PC-3 (cell line): ENCODE measurements around the gene GPR146. TPM values are rescaled to one million over a fixed set of nuclear protein-coding genes. Genes with fewer than 3 reads are reported as not detected.

Experiments
- ATAC-seq: fragments of 200-7000 bp; cut with Tn5 transposase; 2 replicates; pipeline ENCODE4 v1.9.1; 2020; ENCODE audit warnings: mild to moderate bottlenecking, moderate library complexity
- Bru-seq: library from RNA; stranded (reverse); fragments of 400-500 nt; gene quantifications from one replicate; lab custom pipeline; 2021; lab: Mats Ljungman, UMichigan
- BruChase-seq, 2 experiments: library from RNA; stranded (reverse); fragments of 400-500 nt; gene quantifications; one replicate each; lab custom pipeline; 2021; lab: Mats Ljungman, UMichigan
- BruUV-seq: library from RNA; stranded (reverse); fragments of 400-500 nt; replicated peaks from 2 replicates; lab custom pipeline; 2021; lab: Mats Ljungman, UMichigan
- CTCF ChIA-PET: fragments of 300-600 bp; sonication (Branson Sonifier 250); formaldehyde crosslinking; loops from one replicate; lab custom pipeline; 2022; ENCODE audit warnings: antibody characterized with exemption; lab: Charles Lee
- POLR2A ChIA-PET: fragments of 300-600 bp; sonication (Branson Sonifier 250); formaldehyde crosslinking; loops from one replicate; lab custom pipeline; 2022; ENCODE audit warnings: antibody characterized with exemption; ENCODE audit not compliant: unreplicated experiment; lab: Charles Lee
- DNase-seq: peaks from one replicate; pipeline ENCODE4 v3.0.0-alpha.2; 2015
- H2AFZ ChIP-seq: fragments of 300-600 bp; sonication (generic); 2 replicates; pipeline ENCODE4 v1.6.0; 2016; ENCODE audit warnings: antibody characterized with exemption, low read length
- H3F3A ChIP-seq: fragments of 300-600 bp; sonication (generic); one replicate; pipeline ENCODE4 v1.6.0; 2017; ENCODE audit warnings: antibody characterized with exemption, low read length, control low read depth, mild to moderate bottlenecking; ENCODE audit not compliant: unreplicated experiment
- H3K27ac ChIP-seq: fragments of 300-600 bp; sonication (generic); 2 replicates; pipeline ENCODE4 v1.5.1; 2016; ENCODE audit warnings: mild to moderate bottlenecking, low read length
- H3K27me3 ChIP-seq: fragments of 300-600 bp; sonication (generic); 2 replicates; pipeline ENCODE4 v1.6.1; 2016; ENCODE audit warnings: low read length, mixed read lengths
- H3K36me3 ChIP-seq: fragments of 300-600 bp; sonication (generic); 2 replicates; pipeline ENCODE4 v1.6.1; 2016; ENCODE audit warnings: low read depth, mixed run types, low read length, mixed read lengths
- H3K4me1 ChIP-seq: fragments of 300-600 bp; sonication (generic); 2 replicates; pipeline ENCODE4 v1.5.1; 2016; ENCODE audit warnings: low read length; ENCODE audit not compliant: insufficient read depth
- H3K4me2 ChIP-seq: fragments of 300-600 bp; sonication (generic); 2 replicates; pipeline ENCODE4 v1.6.0; 2016; ENCODE audit warnings: low read length
- H3K4me3 ChIP-seq: fragments of 300-600 bp; sonication (generic); 2 replicates; pipeline ENCODE4 v1.5.1; 2016; ENCODE audit warnings: mild to moderate bottlenecking, low read length, mixed read lengths
- H3K79me2 ChIP-seq: fragments of 300-600 bp; sonication (generic); 2 replicates; pipeline ENCODE4 v1.6.1; 2017; ENCODE audit warnings: low read length, mixed read lengths
- H3K9ac ChIP-seq: fragments of 300-600 bp; sonication (generic); 2 replicates; pipeline ENCODE4 v1.6.0; 2016; ENCODE audit warnings: mild to moderate bottlenecking, low read length
- H3K9me2 ChIP-seq: fragments of 300-600 bp; sonication (generic); replicated peaks from 2 replicates; pipeline ENCODE4 v1.6.1; 2016; ENCODE audit warnings: mixed run types, low read length, mixed read lengths
- H3K9me3 ChIP-seq: fragments of 300-600 bp; sonication (generic); 2 replicates; pipeline ENCODE4 v1.6.1; 2016; ENCODE audit warnings: low read length, mixed read lengths
- H4K20me1 ChIP-seq: fragments of 300-600 bp; sonication (generic); 2 replicates; pipeline ENCODE4 v1.6.1; 2016; ENCODE audit warnings: low read length, mixed read lengths
- CTCF ChIP-seq: fragments of 300-600 bp; sonication (generic); conservative IDR thresholded peaks from 2 replicates; pipeline ENCODE4 v1.5.1; 2017; ENCODE audit warnings: antibody characterized with exemption, low read depth, mild to moderate bottlenecking, low read length
- EZH2 ChIP-seq: fragments of 300-600 bp; sonication (generic); IDR thresholded peaks from one replicate; pipeline ENCODE4 v1.6.1; 2017; ENCODE audit warnings: antibody characterized with exemption, mild to moderate bottlenecking, low read length; ENCODE audit not compliant: unreplicated experiment
- EZH2phosphoT487 ChIP-seq: fragments of 300-600 bp; sonication (generic); IDR thresholded peaks from 2 replicates; pipeline ENCODE4 v1.6.1; 2018; ENCODE audit warnings: mild to moderate bottlenecking, antibody characterized with exemption, low read length, borderline replicate concordance
- intact Hi-C: fragments of 100-400 bp; cut with micrococcal nuclease; formaldehyde crosslinking; loops from 2 replicates; pipeline ENCODE4 v1.9.0; 2023
- long read RNA-seq: library from polyadenylated mRNA; unstranded; transcript quantifications from one replicate; pipeline ENCODE4 v2.0.0, GENCODE V29; 2021; ENCODE audit not compliant: unreplicated experiment
- total RNA-seq: library from RNA; depleted of rRNA; stranded (reverse); fragments of >200 nt; gene quantifications from 2 replicates; pipeline ENCODE4 v1.2.3, GENCODE V29; 2014; rRNA removed

Gene GPR146
- 2.0 and 2.7 TPM in 2 replicates for total RNA-seq
- Bru-seq, nascent RNA, result percentile 32 among the genes with signal in this experiment
- BruChase-seq, experiment 1, labeled RNA remaining after a 6-hour chase, result percentile 43 among the genes with signal in this experiment
- percentile 41 among the genes with signal in this experiment for BruChase-seq, experiment 2, labeled RNA remaining after a 2-hour chase
- long read RNA-seq, transcript GPR146-203 (2 exons, 1,053 nt), result major isoform, 7 of 17 reads
- long read RNA-seq, partial matches to known transcripts, result 0 of 17 reads
- long read RNA-seq, other reads (novel, unspliced or antisense), result 7 of 17 reads

GRCh38 chr7:1044189-1045068, at the start of gene GPR146:
TSS of gene GPR146 (plus strand) at chr7:1044546. CDS start at chr7:1057516, 12,970 bp downstream.
- peak within 1 kb of the TSS; percentile 81 for H2AFZ ChIP-seq
- peak within 1 kb of the TSS; percentile 93 for H3K27ac ChIP-seq
- ATAC-seq (peak; percentile 91), DNase-seq (peak; percentile 95)
- H3K9me3 ChIP-seq, result no peaks in the 10 kb centered on the region
- H4K20me1 ChIP-seq, result peaks cover 5% of the 10 kb centered on the region; the same call in 1 of the 2 replicates
- no peaks in the 10 kb centered on the region for H3F3A ChIP-seq
- no peak for TF ChIP-seq EZH2
- TF ChIP-seq EZH2phosphoT487, result no peak
- peak; percentile 69 for TF ChIP-seq CTCF
- no TSS peak for BruUV-seq
- intact Hi-C loops, result loop anchor here (5.0 kb wide), 2 partner anchors 52 to 212 kb away; partner anchors contain the start of gene SUN1
- POLR2A ChIA-PET, result no interaction called here
- peaks cover 30% of the 10 kb centered on the region for H3K4me1 ChIP-seq
- no peaks in the 10 kb centered on the region for H3K36me3 ChIP-seq
- H3K4me3 ChIP-seq, result peak within 1 kb of the TSS; percentile 88
- peaks cover 29% of the 10 kb centered on the region; the same call in 1 of the 2 replicates for H3K79me2 ChIP-seq
- no peaks in the 10 kb centered on the region for H3K27me3 ChIP-seq
- H3K9ac ChIP-seq, result peak within 1 kb of the TSS; percentile 79
- H3K9me2 ChIP-seq, result no peaks in the 10 kb centered on the region
- peak within 1 kb of the TSS; percentile 98 for H3K4me2 ChIP-seq
- CTCF ChIA-PET, result interaction anchor here (0.7 to 1.9 kb wide), 2 partner anchors 52 to 137 kb away, joined by 3 to 12 read pairs; no protein-coding TSS in a partner anchor

GRCh38 chr7:994592-995308, 49.6 kb upstream of the GPR146 start:
- no peak for DNase-seq
- CTCF ChIA-PET, result interaction anchor here (2.8 kb wide), 1 partner anchor 71 kb away, joined by 31 read pairs; no protein-coding TSS in a partner anchor
- intact Hi-C loops, result loop anchor here (5.0 kb wide), 1 partner anchor 48 kb away; the partner anchor contains the start of gene GPR146

More at GRCh38 chr7:994592-995308, 49.6 kb upstream of the GPR146 start:
- no peak overlapping the region for H3K9ac ChIP-seq
- no peaks in the 10 kb centered on the region for H3K9me2 ChIP-seq
- H3K4me2 ChIP-seq, result no peak overlapping the region
- TF ChIP-seq EZH2, result no peak
- no peak for TF ChIP-seq CTCF
- H3F3A ChIP-seq, result no peaks in the 10 kb centered on the region
- H3K79me2 ChIP-seq, result no peaks in the 10 kb centered on the region
- no peak overlapping the region for H3K4me3 ChIP-seq
- H3K27me3 ChIP-seq, result no peaks in the 10 kb centered on the region
- H2AFZ ChIP-seq, result no peak overlapping the region
- POLR2A ChIA-PET, result no interaction called here
- BruUV-seq, result no TSS peak
- no peak for ATAC-seq
- no peaks in the 10 kb centered on the region for H3K4me1 ChIP-seq
- H4K20me1 ChIP-seq, result no peaks in the 10 kb centered on the region
- no peaks in the 10 kb centered on the region for H3K36me3 ChIP-seq
- no peaks in the 10 kb centered on the region for H3K9me3 ChIP-seq
- H3K27ac ChIP-seq, result no peak overlapping the region
